D721Med (cell line): ENCODE measurements around the gene CIITA.

ENCODE experiments used
- DNase-seq: peaks from one replicate; pipeline ENCODE4 v3.0.0; 2011; ENCODE audit warnings: low spot score; ENCODE audit not compliant: insufficient read length
- FAIRE-seq: peaks from 2 replicates; lab custom pipeline; 2011; peaks lifted over from hg19 to GRCh38; lab: Jason Lieb, UNC
- TF ChIP-seq, protein P1 (sequence below): IDR thresholded peaks from 2 replicates; pipeline ENCODE4 v1.5.1; 2012; ENCODE audit warnings: mild to moderate bottlenecking, control low read depth; ENCODE audit not compliant: insufficient read depth; ENCODE audit errors: missing control alignments

Gene CIITA

DNA sequence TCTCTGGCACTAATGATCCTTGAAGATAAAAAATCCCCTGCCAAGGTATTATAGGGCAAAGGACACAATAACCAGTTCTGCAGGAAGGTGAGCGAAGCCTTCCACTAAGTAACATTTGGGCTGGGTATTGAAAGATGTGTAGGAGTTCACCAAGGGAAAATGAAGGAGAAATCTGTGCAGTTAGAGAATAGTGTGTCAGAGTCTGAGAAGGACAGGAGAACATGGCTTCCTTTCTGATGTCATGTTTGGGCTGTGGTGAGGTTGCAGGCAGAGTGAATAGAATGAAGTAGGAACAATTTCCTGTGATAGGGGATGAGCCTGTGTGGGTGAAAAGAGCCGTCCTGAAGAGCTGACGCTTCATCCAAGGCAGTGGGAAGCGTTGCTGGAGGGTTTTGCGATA, 24.1 kb upstream of the CIITA start:
- FAIRE-seq = no peak

DNA sequence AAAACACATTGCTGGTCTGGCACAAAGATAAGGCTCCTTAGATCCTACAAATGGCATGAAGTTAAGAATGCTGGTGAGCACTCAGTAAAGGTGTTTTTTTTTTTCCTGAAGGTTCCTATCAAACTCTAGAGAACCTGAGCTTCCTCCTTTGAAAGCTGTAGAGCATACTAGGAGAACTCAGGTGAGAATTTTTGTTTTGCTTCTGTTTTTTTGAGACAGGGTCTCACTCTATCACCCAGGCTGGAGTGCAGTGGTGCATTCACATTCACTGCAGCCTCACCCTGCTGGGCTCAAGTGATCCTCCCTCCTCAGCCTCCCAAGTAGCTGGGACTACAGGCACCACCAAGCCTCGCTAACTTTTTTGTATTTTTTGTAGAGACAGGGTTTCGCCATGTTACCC, 21.0 kb upstream of the CIITA start:
- TF ChIP-seq, protein P1, sequence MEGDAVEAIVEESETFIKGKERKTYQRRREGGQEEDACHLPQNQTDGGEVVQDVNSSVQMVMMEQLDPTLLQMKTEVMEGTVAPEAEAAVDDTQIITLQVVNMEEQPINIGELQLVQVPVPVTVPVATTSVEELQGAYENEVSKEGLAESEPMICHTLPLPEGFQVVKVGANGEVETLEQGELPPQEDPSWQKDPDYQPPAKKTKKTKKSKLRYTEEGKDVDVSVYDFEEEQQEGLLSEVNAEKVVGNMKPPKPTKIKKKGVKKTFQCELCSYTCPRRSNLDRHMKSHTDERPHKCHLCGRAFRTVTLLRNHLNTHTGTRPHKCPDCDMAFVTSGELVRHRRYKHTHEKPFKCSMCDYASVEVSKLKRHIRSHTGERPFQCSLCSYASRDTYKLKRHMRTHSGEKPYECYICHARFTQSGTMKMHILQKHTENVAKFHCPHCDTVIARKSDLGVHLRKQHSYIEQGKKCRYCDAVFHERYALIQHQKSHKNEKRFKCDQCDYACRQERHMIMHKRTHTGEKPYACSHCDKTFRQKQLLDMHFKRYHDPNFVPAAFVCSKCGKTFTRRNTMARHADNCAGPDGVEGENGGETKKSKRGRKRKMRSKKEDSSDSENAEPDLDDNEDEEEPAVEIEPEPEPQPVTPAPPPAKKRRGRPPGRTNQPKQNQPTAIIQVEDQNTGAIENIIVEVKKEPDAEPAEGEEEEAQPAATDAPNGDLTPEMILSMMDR = no peak
- FAIRE-seq = no peak
- no peak for DNase-seq

More for the DNA sequence above, 24.1 kb upstream of the CIITA start:
- DNase-seq = no peak
- TF ChIP-seq, protein P1 = no peak

DNA sequence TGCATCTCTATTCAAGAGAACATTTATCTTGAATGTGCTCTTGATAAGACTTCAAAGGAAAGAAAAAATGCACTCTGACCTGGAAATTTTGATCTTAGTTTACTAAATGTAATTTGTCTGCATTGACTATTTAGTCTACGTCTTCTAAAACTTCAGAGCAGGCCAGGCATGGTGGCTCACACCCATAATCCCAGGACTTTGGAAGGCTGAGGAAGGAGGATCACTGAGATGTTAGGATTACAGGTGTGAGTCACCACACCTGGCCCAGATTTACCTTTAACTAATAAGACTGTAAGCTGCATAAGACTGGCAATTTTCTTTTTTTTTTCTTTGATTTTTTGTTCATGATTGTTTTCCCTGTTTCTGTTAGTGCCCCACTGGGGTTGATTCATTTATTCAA, 18.8 kb upstream of the CIITA start:
- TF ChIP-seq, protein P1 = no peak
- no peak for FAIRE-seq
- no peak for DNase-seq

DNA sequence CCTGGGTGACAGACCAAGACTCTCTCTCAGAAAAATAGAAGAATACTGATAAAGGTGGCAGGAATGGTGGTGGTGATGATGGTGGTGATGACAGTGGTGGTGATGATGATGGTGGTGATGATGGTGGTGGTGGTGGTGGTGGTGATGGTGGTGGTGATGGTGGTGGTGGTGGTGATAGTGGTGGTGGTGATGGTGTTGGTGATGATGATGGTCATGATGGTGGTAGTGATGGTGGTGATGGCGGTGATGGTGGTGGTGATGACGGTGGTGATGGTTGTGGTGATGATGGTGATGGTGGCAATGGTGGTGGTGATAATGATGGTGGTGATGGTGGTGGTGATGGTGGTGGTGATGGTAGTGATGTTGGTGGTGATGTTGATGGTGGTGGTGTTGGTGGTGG, 18.0 kb upstream of the CIITA start:
- FAIRE-seq (no peak), DNase-seq (no peak)
- TF ChIP-seq, protein P1 = no peak

DNA sequence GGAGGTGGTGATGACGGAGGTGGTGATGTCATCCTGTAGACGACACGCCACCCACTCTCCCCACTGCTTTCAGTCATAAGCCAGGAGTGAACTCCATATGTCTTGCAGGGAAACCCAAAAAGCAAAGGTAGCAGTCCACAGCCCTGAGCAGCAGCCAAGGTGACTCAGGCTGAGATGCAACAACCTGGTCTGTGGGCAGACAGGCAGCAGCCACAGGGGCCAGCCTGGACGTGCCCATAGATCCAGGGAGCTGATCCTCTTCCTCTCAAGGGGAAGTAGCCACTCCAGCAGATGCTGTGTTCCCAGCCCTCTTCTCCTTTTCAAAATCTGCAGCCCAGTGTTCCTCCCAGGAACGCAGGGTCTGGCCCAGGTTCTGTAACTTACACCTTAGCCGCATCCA, 17.3 kb upstream of the CIITA start:
- FAIRE-seq (no peak), DNase-seq (no peak)
- TF ChIP-seq, protein P1 = no peak

- FAIRE-seq (no peak), DNase-seq (no peak)
- TF ChIP-seq, protein P1 = no peak
These were observed 14.6 kb upstream of the CIITA start for GRCh38 chr16:10862438-10862837.

DNA sequence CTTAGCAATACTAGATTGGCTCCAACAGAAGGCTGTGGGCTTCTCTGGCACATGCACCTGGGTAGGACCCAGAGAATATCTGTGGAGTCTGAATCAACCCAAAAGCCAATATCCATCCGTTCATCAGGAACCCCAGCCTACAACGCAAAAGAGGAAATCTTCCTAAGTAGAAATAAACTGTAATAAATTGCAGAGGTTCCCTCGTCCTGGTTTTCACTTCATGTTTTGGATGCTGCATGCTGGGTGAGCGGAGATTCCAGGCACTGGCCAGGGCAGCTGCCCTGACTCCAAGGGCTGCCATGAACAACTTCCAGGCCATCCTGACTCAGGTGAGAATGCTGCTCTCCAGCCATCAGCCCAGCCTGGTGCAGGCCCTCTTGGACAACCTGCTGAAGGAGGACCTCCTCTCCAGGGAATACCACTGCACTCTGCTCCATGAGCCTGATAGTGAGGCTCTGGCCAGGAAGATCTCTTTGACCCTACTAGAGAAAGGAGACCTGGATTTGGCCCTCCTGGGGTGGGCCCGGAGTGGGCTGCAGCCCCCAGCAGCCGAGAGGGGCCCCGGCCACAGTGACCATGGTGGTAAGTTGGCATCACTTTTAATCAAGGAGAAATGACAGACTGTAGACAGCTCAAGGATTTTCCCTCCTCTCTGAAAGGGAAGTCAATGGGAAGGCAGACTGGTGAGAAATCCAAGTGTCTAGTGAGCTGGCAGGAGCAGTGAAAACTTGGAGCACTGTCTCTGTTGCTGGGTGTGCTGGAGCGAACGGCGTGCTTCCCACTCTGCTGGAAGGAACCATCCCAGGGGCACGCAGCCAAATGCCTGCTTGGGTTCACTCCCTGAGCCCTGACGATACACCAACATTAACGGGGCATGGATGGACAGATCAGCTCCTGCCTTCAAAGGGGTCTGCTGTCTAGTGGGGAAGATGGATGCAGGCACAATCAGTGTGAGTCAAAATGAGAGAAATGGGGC, 10.7 kb upstream of the CIITA start:
- DNase-seq (no peak), FAIRE-seq (no peak)
- TF ChIP-seq, protein P1 = no peak
